DOHH2 (cell line): Measurements from ENCODE around the gene ETV6.
"Not testable (repeated sequence)": the region's sequence is repeated elsewhere in the genome, so short reads cannot be mapped to it uniquely, and the experiment has no call there.

ENCODE experiments used
- H3F3A ChIP-seq: fragments of 200-600 bp; sonication (generic), shearing (Covaris generic); 2 replicates; pipeline ENCODE4 v1.6.0; 2016; ENCODE audit warnings: antibody characterized with exemption, mild to moderate bottlenecking; ENCODE audit not compliant: control insufficient read depth, insufficient read depth
- H3K27ac ChIP-seq: fragments of 200-600 bp; sonication (generic); 2 replicates; pipeline ENCODE4 v1.5.1; 2014; ENCODE audit warnings: low read depth, mild to moderate bottlenecking, low read length, moderate library complexity
- H3K27me3 ChIP-seq: fragments of 200-600 bp; sonication (generic); 2 replicates; pipeline ENCODE4 v1.6.1; 2014; ENCODE audit warnings: mild to moderate bottlenecking, low read length, mixed read lengths; ENCODE audit not compliant: control insufficient read depth
- H3K36me3 ChIP-seq: fragments of 200-600 bp; sonication (generic); 2 replicates; pipeline ENCODE4 v1.6.1; 2014; ENCODE audit warnings: mild to moderate bottlenecking, low read length, moderate library complexity, mixed read lengths; ENCODE audit not compliant: control insufficient read depth
- H3K4me1 ChIP-seq: fragments of 200-600 bp; sonication (generic); 2 replicates; pipeline ENCODE4 v1.6.1; 2014; ENCODE audit warnings: mild to moderate bottlenecking, low read length, mixed read lengths; ENCODE audit not compliant: control insufficient read depth
- H3K4me2 ChIP-seq: fragments of 200-600 bp; sonication (generic); 2 replicates; pipeline ENCODE4 v1.6.0; 2014; ENCODE audit warnings: mild to moderate bottlenecking, low read length, moderate library complexity
- H3K4me3 ChIP-seq: fragments of 200-600 bp; sonication (generic); 2 replicates; pipeline ENCODE4 v1.5.1; 2014; ENCODE audit warnings: mild to moderate bottlenecking, low read length, mixed read lengths
- H3K79me2 ChIP-seq: fragments of 200-600 bp; sonication (generic); 2 replicates; pipeline ENCODE4 v1.6.1; 2014; ENCODE audit warnings: mild to moderate bottlenecking, low read length, mixed read lengths; ENCODE audit not compliant: control insufficient read depth
- H3K9me2 ChIP-seq: fragments of 200-600 bp; sonication (generic); replicated peaks from 2 replicates; pipeline ENCODE4 v1.6.1; 2014; ENCODE audit warnings: mild to moderate bottlenecking, low read length, mixed read lengths; ENCODE audit not compliant: control insufficient read depth
- H3K9me3 ChIP-seq: fragments of 200-600 bp; sonication (generic); 2 replicates; pipeline ENCODE4 v1.6.1; 2014; ENCODE audit warnings: antibody characterized with exemption, low read length, mixed read lengths; ENCODE audit not compliant: control insufficient read depth, insufficient read depth
- H4K20me1 ChIP-seq: fragments of 200-600 bp; sonication (generic); 2 replicates; pipeline ENCODE4 v1.6.0; 2014; ENCODE audit warnings: low read depth, mild to moderate bottlenecking, antibody characterized with exemption, low read length, moderate library complexity; ENCODE audit not compliant: control insufficient read depth, insufficient read depth
- EZH2phosphoT487 ChIP-seq: fragments of 200-600 bp; sonication (generic); IDR thresholded peaks from 2 replicates; pipeline ENCODE4 v1.6.1; 2017; ENCODE audit warnings: borderline replicate concordance, mild to moderate bottlenecking, antibody characterized with exemption, low read length, moderate library complexity, mixed read lengths
- TF ChIP-seq, protein P1 (sequence below): fragments of 200-600 bp; sonication (generic); IDR thresholded peaks from one replicate; pipeline ENCODE4 v1.5.1; 2014; ENCODE audit warnings: antibody characterized with exemption, mild to moderate bottlenecking, low read depth, low read length; ENCODE audit not compliant: poor library complexity, severe bottlenecking

ETV6 gene

DNA sequence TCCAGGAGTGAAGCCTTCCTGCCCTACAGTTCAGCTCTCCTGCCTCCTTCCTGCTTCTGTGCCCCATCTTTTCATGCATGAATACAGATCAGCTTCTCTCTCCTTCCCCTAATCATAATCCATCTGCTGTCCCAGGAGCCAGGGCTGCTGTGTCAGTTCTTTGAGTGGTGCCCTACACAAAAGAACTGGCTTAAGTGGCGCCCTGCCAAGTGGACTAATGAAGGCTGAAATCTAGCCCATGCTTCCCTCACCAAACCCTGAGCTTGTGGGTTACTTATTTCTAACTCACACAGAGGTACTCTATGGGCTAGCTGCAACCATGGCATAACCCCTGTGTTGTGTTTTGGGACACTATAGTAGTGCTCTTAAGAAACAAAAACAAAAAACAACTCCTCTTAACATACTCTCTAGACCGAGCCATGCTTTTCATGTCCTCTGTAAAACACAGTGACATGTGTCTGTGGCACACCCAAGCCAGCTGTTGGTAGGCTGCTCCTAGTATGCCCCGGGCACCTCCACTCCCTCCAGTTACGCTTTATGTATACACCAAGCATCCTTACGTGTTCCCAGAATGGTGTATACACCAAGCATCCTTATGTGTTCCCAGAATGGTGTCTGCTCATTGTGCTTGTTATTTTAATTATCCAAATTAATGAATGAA lies 19.3 kb upstream of the ETV6 start:
- no peak overlapping the region for H3K4me2 ChIP-seq
- TF ChIP-seq, protein P1, sequence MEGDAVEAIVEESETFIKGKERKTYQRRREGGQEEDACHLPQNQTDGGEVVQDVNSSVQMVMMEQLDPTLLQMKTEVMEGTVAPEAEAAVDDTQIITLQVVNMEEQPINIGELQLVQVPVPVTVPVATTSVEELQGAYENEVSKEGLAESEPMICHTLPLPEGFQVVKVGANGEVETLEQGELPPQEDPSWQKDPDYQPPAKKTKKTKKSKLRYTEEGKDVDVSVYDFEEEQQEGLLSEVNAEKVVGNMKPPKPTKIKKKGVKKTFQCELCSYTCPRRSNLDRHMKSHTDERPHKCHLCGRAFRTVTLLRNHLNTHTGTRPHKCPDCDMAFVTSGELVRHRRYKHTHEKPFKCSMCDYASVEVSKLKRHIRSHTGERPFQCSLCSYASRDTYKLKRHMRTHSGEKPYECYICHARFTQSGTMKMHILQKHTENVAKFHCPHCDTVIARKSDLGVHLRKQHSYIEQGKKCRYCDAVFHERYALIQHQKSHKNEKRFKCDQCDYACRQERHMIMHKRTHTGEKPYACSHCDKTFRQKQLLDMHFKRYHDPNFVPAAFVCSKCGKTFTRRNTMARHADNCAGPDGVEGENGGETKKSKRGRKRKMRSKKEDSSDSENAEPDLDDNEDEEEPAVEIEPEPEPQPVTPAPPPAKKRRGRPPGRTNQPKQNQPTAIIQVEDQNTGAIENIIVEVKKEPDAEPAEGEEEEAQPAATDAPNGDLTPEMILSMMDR: no peak
- TF ChIP-seq EZH2phosphoT487: no peak
- H3K4me1 ChIP-seq: 0 out of 2 replicates have a peak, but pooled peaks cover 5% of the 10 kb centered on the region
- no peak overlapping the region for H3K4me3 ChIP-seq
- H3K27ac ChIP-seq: no peak overlapping the region
- no peaks in the 10 kb centered on the region for H3K9me2 ChIP-seq
- no peaks in the 10 kb centered on the region for H3K79me2 ChIP-seq
- H3K9me3 ChIP-seq: no peaks in the 10 kb centered on the region; the same call in 1 of the 2 replicates
- no peaks in the 10 kb centered on the region for H3F3A ChIP-seq
- H4K20me1 ChIP-seq: no peaks in the 10 kb centered on the region
- no peaks in the 10 kb centered on the region for H3K36me3 ChIP-seq
- H3K27me3 ChIP-seq: no peaks in the 10 kb centered on the region; the same call in 1 of the 2 replicates

DNA sequence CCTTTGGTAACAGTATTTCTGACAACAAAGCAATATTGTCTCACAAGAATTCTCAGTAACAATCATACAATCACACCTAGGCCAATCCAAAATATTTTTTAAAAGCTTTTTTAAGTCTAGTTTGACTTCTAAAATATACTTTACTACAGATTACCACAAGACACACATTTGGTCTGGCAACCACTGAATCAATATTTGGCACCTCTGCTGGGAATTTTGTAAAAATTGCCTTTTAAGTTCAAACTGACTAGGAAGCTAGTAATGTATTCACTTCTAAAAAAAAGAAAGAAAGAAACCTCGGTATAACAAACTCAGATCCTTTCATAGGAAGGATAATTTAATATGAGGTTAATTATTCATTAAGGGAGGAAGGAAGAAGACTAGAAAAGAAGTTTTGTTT lies 18.2 kb upstream of the ETV6 start:
- Histone ChIP-seq H3K9me3 (no peaks in the 10 kb centered on the region; the same call in 1 of the 2 replicates), H3K9me2 (no peaks in the 10 kb centered on the region), H3K27ac (no peak overlapping the region), H3K79me2 (no peaks in the 10 kb centered on the region), H3F3A (no peaks in the 10 kb centered on the region), H3K36me3 (no peaks in the 10 kb centered on the region), H3K4me3 (no peak overlapping the region), H3K27me3 (no peaks in the 10 kb centered on the region; the same call in 1 of the 2 replicates), H3K4me2 (no peak overlapping the region), H4K20me1 (no peaks in the 10 kb centered on the region), H3K4me1 (0 out of 2 replicates have a peak, but pooled peaks cover 5% of the 10 kb centered on the region)
- TF ChIP-seq, protein P1: no peak

GRCh38 chr12:11631881-11632280 lies 17.6 kb upstream of the ETV6 start:
- H3K79me2 ChIP-seq, H3K36me3 ChIP-seq, H3F3A ChIP-seq, H3K4me1 ChIP-seq, H3K27ac ChIP-seq, H3K9me2 ChIP-seq, H3K4me2 ChIP-seq, H3K27me3 ChIP-seq, H3K9me3 ChIP-seq, H3K4me3 ChIP-seq, H4K20me1 ChIP-seq: not testable (repeated sequence)

GRCh38 chr12:11633968-11634367 lies 15.5 kb upstream of the ETV6 start:
- Histone ChIP-seq H3K4me1 (0 out of 2 replicates have a peak, but pooled peaks cover 5% of the 10 kb centered on the region), H3K79me2 (no peaks in the 10 kb centered on the region), H3K9me2 (no peaks in the 10 kb centered on the region), H3K27ac (no peak overlapping the region), H3K9me3 (no peaks in the 10 kb centered on the region; the same call in 1 of the 2 replicates), H4K20me1 (no peaks in the 10 kb centered on the region), H3K4me3 (no peak overlapping the region), H3K27me3 (no peaks in the 10 kb centered on the region; the same call in 1 of the 2 replicates), H3F3A (no peaks in the 10 kb centered on the region), H3K4me2 (no peak overlapping the region), H3K36me3 (no peaks in the 10 kb centered on the region)
- TF ChIP-seq, protein P1: no peak
- no peak for TF ChIP-seq EZH2phosphoT487
